Cardiac fibroblast (primary cell): ENCODE results near the gene FGD3.

Experiments used
- DNase-seq, 2 donors: peaks; one replicate each; pipeline versions ENCODE4 v3.0.0 to v3.0.0-alpha.2; 2010; ENCODE audit warnings: low read depth in 2 of 2
- H3K4me3 ChIP-seq, 2 donors: replicated peaks in 1 of 2; 1 replicate in 1 of 2; 2 replicates in 1 of 2; pipeline ENCODE4 v1.5.1; 2011; ENCODE audit warnings: low read depth in 2 of 2, low read length in 2 of 2, mild to moderate bottlenecking in 2 of 2, moderate library complexity in 1 of 2
- CTCF ChIP-seq: IDR thresholded peaks from one replicate; pipeline ENCODE4 v1.5.1; 2011; ENCODE audit warnings: low read depth, mild to moderate bottlenecking, low read length, inconsistent platforms

Gene FGD3

GRCh38 chr9:93027750-93028149 is 80.4 kb downstream of the FGD3 start:
- H3K4me3 ChIP-seq: no peak overlapping the region
- no peak for TF ChIP-seq CTCF

GRCh38 chr9:93028448-93029006 is 81.2 kb downstream of the FGD3 start:
- no peak for TF ChIP-seq CTCF
- peak; percentile 16 to 22 for DNase-seq
- no peak overlapping the region for H3K4me3 ChIP-seq

More at GRCh38 chr9:93027750-93028149, 80.4 kb downstream of the FGD3 start:
- no peak for DNase-seq

GRCh38 chr9:93030642-93031628 is 83.6 kb downstream of the FGD3 start:
- DNase-seq: no peak
- H3K4me3 ChIP-seq: no peak overlapping the region
- TF ChIP-seq CTCF: no peak

GRCh38 chr9:93031629-93032430 is 84.5 kb downstream of the FGD3 start:
- no peak for TF ChIP-seq CTCF
- DNase-seq: no peak

GRCh38 chr9:93032545-93032944 is 85.2 kb downstream of the FGD3 start:
- no peak overlapping the region for H3K4me3 ChIP-seq
- TF ChIP-seq CTCF: no peak
- DNase-seq: no peak

More at GRCh38 chr9:93031629-93032430, 84.5 kb downstream of the FGD3 start:
- no peak overlapping the region for H3K4me3 ChIP-seq

- no peak for TF ChIP-seq CTCF
- no peak overlapping the region for H3K4me3 ChIP-seq
- DNase-seq: no peak
Measured at GRCh38 chr9:93033531-93033930, 86.2 kb downstream of the FGD3 start.
